Head of caudate nucleus (tissue), 42 donors: ENCODE results near the gene FBXO10.
A peak's percentile ranks its signal among the peaks of the same experiment; 100 is the strongest.
"Not testable (repeated sequence)": the region's sequence is repeated elsewhere in the genome, so short reads cannot be mapped to it uniquely, and the experiment has no call there.

Experiments
- DNase-seq, 42 donors: peaks; one replicate each; pipeline versions ENCODE4 v3.0.0 to v3.0.0-alpha.2; 2020 to 2021; ENCODE audit warnings: mixed read lengths in 7 of 42
- intact Hi-C: fragments of 100-400 bp; cut with DNase I; formaldehyde crosslinking; loops from one replicate; pipeline ENCODE4 v1.15.0; 2022

The FBXO10 gene

GRCh38 chr9:37575921-37576721 is at the start of gene FBXO10:
Gene FBXO10, minus strand, starts transcription at chr9:37576380. Its CDS starts 34,612 bp downstream, at chr9:37541768.
- intact Hi-C loops: loop anchor here (2.0 kb wide), 1 partner anchor 19 kb away; no protein-coding TSS in a partner anchor
- DNase-seq: peak; percentile 43 to 88 (median 80)

- no peak for DNase-seq
- intact Hi-C loops: no loop called here
Observed at GRCh38 chr9:37625758-37626147, 49.6 kb upstream of the FBXO10 start.

- no peak for DNase-seq
- intact Hi-C loops: no loop called here
Observed at GRCh38 chr9:37625036-37625757, 49.0 kb upstream of the FBXO10 start.

- intact Hi-C loops: no loop called here
- no peak for DNase-seq
Observed at GRCh38 chr9:37624073-37624472, 47.9 kb upstream of the FBXO10 start.

- DNase-seq: no peak
- intact Hi-C loops: no loop called here
Observed at GRCh38 chr9:37623267-37623666, 47.1 kb upstream of the FBXO10 start.

GRCh38 chr9:37622462-37622861 is 46.3 kb upstream of the FBXO10 start:
- DNase-seq: no peak

GRCh38 chr9:37621273-37622121 is 45.3 kb upstream of the FBXO10 start:
- intact Hi-C loops: no loop called here
- DNase-seq: no peak

More at GRCh38 chr9:37622462-37622861, 46.3 kb upstream of the FBXO10 start:
- intact Hi-C loops: no loop called here

- intact Hi-C loops: no loop called here
- no peak for DNase-seq
Observed at GRCh38 chr9:37620396-37620795, 44.2 kb upstream of the FBXO10 start.

- DNase-seq: no peak
- intact Hi-C loops: no loop called here
Observed at GRCh38 chr9:37619806-37620205, 43.6 kb upstream of the FBXO10 start.

GRCh38 chr9:37618817-37619216 is 42.6 kb upstream of the FBXO10 start:
- intact Hi-C loops: no loop called here

GRCh38 chr9:37617832-37618231 is 41.7 kb upstream of the FBXO10 start:
- intact Hi-C loops: no loop called here
- DNase-seq: no peak

More at GRCh38 chr9:37618817-37619216, 42.6 kb upstream of the FBXO10 start:
- DNase-seq: no peak

- intact Hi-C loops: no loop called here
- no peak for DNase-seq
Observed at GRCh38 chr9:37617161-37617560, 41.0 kb upstream of the FBXO10 start.

GRCh38 chr9:37611961-37612360 is 35.8 kb upstream of the FBXO10 start:
- DNase-seq: no peak
- intact Hi-C loops: no loop called here

- no peak for DNase-seq
- intact Hi-C loops: no loop called here
Observed at GRCh38 chr9:37611014-37611413, 34.8 kb upstream of the FBXO10 start.

- no peak for DNase-seq
- intact Hi-C loops: no loop called here
Observed at GRCh38 chr9:37609735-37610397, 33.7 kb upstream of the FBXO10 start.

- no peak for DNase-seq
- intact Hi-C loops: no loop called here
Observed at GRCh38 chr9:37608250-37608649, 32.1 kb upstream of the FBXO10 start.

- intact Hi-C loops: no loop called here
- peak in 8 of 42 donors; percentile 13 to 60 (median 34) for DNase-seq
Observed at GRCh38 chr9:37604296-37604695, 28.1 kb upstream of the FBXO10 start.

- intact Hi-C loops: no loop called here
- no peak for DNase-seq
Observed at GRCh38 chr9:37602817-37603216, 26.6 kb upstream of the FBXO10 start.

- intact Hi-C loops, DNase-seq: not testable (repeated sequence)
Observed at GRCh38 chr9:37602061-37602460, 25.9 kb upstream of the FBXO10 start.
